Pancreas (tissue), 10 donors: ENCODE data around the gene SPOCK1. TPM values are rescaled to one million over a fixed set of nuclear protein-coding genes. Genes with fewer than 3 reads are reported as not detected.

Experiments used
- ATAC-seq, 4 donors: fragments of 200-7000 bp; cut with Tn5 transposase; one replicate each; pipeline versions ENCODE4 v1.8.0 to v1.9.1; 2020; ENCODE audit warnings: mild to moderate bottlenecking in 4 of 4, moderate library complexity in 4 of 4
- DNase-seq, 6 donors: peaks; one replicate each; pipeline ENCODE4 v3.0.0-alpha.2; 2020
- FAIRE-seq: peaks from 2 replicates; lab custom pipeline; 2012; peaks lifted over from hg19 to GRCh38; lab: Jason Lieb, UNC
- H3K27ac ChIP-seq, 4 donors: fragments of 200-600 bp; sonication (generic); 1 replicate in 3 of 4; 2 replicates in 1 of 4; pipeline versions ENCODE4 v1.5.0 to v1.8.0; 2020
- H3K27me3 ChIP-seq, 4 donors: fragments of 200-600 bp; one replicate each; pipeline ENCODE4 v1.8.0; 2021
- H3K36me3 ChIP-seq, 3 donors: fragments of 200-600 bp; sonication (generic) in 1 of 3; one replicate each; pipeline versions ENCODE4 v1.5.0 to v1.8.0; 2020 to 2021
- H3K4me1 ChIP-seq, 3 donors: fragments of 200-600 bp; one replicate each; pipeline ENCODE4 v1.8.0; 2021
- H3K4me3 ChIP-seq, 4 donors: fragments of 200-600 bp; sonication (generic) in 2 of 4; one replicate each; pipeline versions ENCODE4 v1.5.0 to v1.8.0; 2020 to 2021
- H3K9me3 ChIP-seq, 4 donors: fragments of 200-600 bp; one replicate each; pipeline ENCODE4 v1.8.0; 2021
- CTCF ChIP-seq, 4 donors: fragments of 200-600 bp; sonication (generic) in 3 of 4; IDR thresholded peaks; one replicate each; pipeline versions ENCODE4 v1.5.0 to v1.8.0; 2021; ENCODE audit warnings: antibody characterized with exemption in 4 of 4
- WGBS, 2 donors: extraction: QIAGEN DNeasy Blood & Tissue Kit; methylation state at CpG; one replicate each; pipeline ENCODE4 v1.1.7; 2013; 5-methylcytosine and 5-hydroxymethylcytosine counted together
- intact Hi-C, 3 donors: fragments of 100-400 bp; cut with DNase I; formaldehyde crosslinking; loops; one replicate each; pipeline versions ENCODE4 v1.11.1 to v1.14.2; 2022
- polyA plus RNA-seq, 2 donors: library from polyadenylated mRNA; stranded (reverse); fragments of 200-250 nt; gene quantifications; one replicate each; pipeline ENCODE4 v1.2.3, GENCODE V29; 2013
- total RNA-seq, 6 donors: library from RNA; stranded (reverse); fragmentation: NEBNext Ultra II Directional in 4 of 6; extraction: Animal tissue kit (Norgen Biotek cat#: 25700) in 4 of 6; gene quantifications; one replicate each; pipeline versions ENCODE4 v1.2.1 to v1.2.4, GENCODE V29; 2021 to 2023
- donor health status: healthy with polysubstance abuse.
- donor health status: DM: no; HTN: no; CAD: no; lungs with moderate emphysema.
- donor health status: DM: no; HTN: no; CAD: no.
- donor health status: control.
- donor health status: control.
- donor health status: Bipolar disorder and iron deficiency.
- donor health status: DM: yes; HTN: yes; CAD: no.
- donor health status: DM: no; HTN: no; CAD: no.
- donor health status: DM: no; HTN: no; CAD: no.
- donor health status: DM: yes; HTN: yes; CAD: no.

Gene SPOCK1
- total and polyA plus RNA-seq, 8 donors = 1.7 to 16.5 (median 5.3) TPM

DNA sequence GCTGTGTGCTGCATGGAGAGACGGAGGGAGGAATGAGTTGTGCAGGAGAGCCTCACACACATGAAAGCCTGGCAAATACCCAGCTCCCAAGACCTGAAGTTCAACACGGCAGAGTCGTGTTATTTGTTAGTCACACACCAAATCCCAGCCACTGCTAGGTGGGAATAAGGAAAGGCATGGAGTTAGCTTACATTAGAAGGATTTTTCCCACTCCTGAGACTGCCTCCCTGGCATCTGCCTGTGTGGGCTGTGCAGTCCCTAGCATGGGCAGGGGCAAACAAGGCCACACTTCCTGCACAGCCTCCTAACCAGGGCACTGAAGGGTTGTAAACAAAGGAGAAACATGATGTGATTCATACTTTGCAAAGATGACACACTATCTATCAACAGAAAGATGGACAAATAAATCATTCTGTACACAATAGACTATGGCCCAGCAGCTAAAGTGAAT lies 306.8 kb downstream of the SPOCK1 start:
- Histone ChIP-seq H3K27me3 (no peaks in the 10 kb centered on the region), H3K4me3 (no peak overlapping the region), H3K4me1 (peaks cover 0 to 7% (median 3%) of the 10 kb centered on the region in 3 donors), H3K9me3 (no peaks in the 10 kb centered on the region), H3K36me3 (no peaks in the 10 kb centered on the region), H3K27ac (no peak overlapping the region)
- TF ChIP-seq CTCF (IDR thresholded peaks at IDR 0.05) = no peak
- intact Hi-C loops = no loop called here
- DNase-seq (no peak), ATAC-seq (no peak), FAIRE-seq (no peak)
- 82 to 86% methylated on average over 3 of the region's 3 CpGs for WGBS, 2 donors

DNA sequence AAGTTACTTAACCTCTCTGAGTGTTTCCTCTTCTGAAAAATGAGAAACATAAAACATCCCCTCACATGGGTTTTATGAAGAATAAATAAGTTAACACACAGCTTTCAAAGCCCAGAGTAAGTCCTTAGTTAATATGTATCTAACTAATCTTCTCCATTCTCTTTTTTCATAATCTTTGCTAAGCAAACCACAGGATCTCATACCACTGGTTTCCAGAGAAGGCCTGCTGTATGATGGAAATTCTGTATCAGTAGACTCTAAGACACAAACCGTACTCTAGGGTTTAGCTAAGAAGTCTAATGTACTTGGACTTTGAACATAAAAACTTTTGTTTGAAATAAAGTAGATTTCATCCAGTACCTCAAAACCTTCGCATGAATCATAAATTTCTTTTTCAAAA lies 307.9 kb downstream of the SPOCK1 start:
- intact Hi-C loops = no loop called here
- no peaks in the 10 kb centered on the region for H3K27me3 ChIP-seq
- no peak overlapping the region for H3K27ac ChIP-seq
- 49% methylated on average over 2 of the region's 2 CpGs for WGBS, 2 donors
- TF ChIP-seq CTCF (IDR thresholded peaks at IDR 0.05) = no peak
- peaks cover 0 to 7% (median 3%) of the 10 kb centered on the region in 3 donors for H3K4me1 ChIP-seq
- FAIRE-seq = no peak
- H3K36me3 ChIP-seq = no peaks in the 10 kb centered on the region
- no peaks in the 10 kb centered on the region for H3K9me3 ChIP-seq
- H3K4me3 ChIP-seq = no peak overlapping the region
- ATAC-seq = no peak
- no peak for DNase-seq

DNA sequence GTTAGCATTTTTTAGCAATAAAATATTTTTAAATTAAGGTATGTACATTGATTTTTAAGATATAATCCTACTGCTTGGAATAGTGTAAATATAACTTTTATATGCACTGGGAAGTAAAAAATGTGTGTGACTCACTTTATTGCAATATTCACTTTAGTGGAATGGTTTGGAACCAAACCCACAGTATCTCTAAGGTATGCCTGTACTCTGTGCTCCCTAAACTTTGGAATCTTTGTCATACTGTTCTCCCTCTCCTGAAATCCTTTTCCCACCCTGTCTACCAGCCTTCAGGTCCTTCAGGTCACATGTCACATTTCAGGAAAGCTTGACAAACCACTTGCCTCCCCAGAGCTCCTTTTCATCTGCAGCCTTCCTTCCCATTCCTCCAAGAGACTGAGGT lies 308.7 kb downstream of the SPOCK1 start:
- ATAC-seq = peak in 1 of 4 donors; percentile 20
- H3K4me3 ChIP-seq = no peak overlapping the region
- no peaks in the 10 kb centered on the region for H3K36me3 ChIP-seq
- H3K27me3 ChIP-seq = no peaks in the 10 kb centered on the region
- TF ChIP-seq CTCF (IDR thresholded peaks at IDR 0.05) = no peak
- DNase-seq = no peak
- peaks cover 0 to 7% (median 3%) of the 10 kb centered on the region in 3 donors for H3K4me1 ChIP-seq
- no peaks in the 10 kb centered on the region for H3K9me3 ChIP-seq
- FAIRE-seq = no peak
- no peak overlapping the region for H3K27ac ChIP-seq
- intact Hi-C loops = no loop called here

DNA sequence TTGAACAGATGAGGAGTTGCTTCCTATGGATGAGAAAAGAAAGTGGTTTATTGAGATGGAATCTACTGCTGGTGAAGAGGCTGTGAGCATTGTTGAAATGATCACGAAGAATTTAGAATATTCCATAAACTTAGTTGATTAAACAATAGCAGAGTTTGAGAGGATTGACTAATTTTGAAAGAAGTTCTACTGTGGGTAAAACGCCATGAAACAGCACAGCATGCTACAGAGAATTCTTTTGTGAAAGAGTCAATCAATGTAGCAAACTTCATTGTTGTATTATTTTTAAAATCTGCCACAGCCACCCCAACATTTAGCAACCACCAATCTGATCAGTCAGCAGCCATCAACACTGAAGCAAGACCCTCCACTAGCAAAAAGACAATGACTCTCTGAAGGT lies 309.1 kb downstream of the SPOCK1 start:
- Histone ChIP-seq H3K27me3 (no peaks in the 10 kb centered on the region), H3K36me3 (no peaks in the 10 kb centered on the region), H3K27ac (no peak overlapping the region), H3K4me3 (no peak overlapping the region), H3K9me3 (no peaks in the 10 kb centered on the region), H3K4me1 (peaks cover 0 to 7% (median 3%) of the 10 kb centered on the region in 3 donors)
- WGBS, 2 donors = 43 to 65% methylated on average over 2 of the region's 2 CpGs
- intact Hi-C loops = no loop called here
- no peak for FAIRE-seq
- DNase-seq = no peak
- ATAC-seq = no peak
- TF ChIP-seq CTCF (IDR thresholded peaks at IDR 0.05) = no peak

GRCh38 chr5:137188566-137188965 lies 310.6 kb downstream of the SPOCK1 start:
- H3K27me3 ChIP-seq = no peaks in the 10 kb centered on the region
- ATAC-seq (no peak), FAIRE-seq (no peak), DNase-seq (no peak)
- no peak for TF ChIP-seq CTCF (IDR thresholded peaks at IDR 0.05)
- H3K4me1 ChIP-seq = peaks cover 0 to 7% (median 3%) of the 10 kb centered on the region in 3 donors
- WGBS, 2 donors = 67 to 69% methylated on average over 5 of the region's 5 CpGs
- no peak overlapping the region for H3K4me3 ChIP-seq
- no peaks in the 10 kb centered on the region for H3K36me3 ChIP-seq
- H3K9me3 ChIP-seq = no peaks in the 10 kb centered on the region
- intact Hi-C loops = no loop called here
- H3K27ac ChIP-seq = no peak overlapping the region
